ENCODE results near the gene PTPRG.

PTPRG gene

DNA sequence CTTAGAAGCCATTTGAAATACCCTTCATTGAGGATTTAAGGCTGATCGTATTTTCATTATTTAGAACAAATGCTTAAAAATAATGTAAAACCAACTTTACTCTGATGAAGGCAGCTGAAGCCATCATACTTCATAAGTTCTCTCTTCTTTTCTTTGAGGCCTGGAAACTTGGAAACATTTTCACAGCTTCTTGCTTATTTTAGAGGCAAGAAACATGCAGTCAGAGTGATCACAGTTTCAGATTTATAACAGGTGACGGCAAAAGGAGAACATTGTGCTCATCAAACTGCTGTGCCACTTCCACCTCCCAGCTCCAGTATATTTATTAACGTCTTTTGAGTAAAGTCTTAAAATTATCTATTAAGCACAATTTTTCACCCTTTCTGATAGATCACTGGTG lies 376.1 kb downstream of the PTPRG start:
- TF ChIP-seq CTCF (conservative IDR thresholded peaks at IDR 0.05; ENCODE audit: low read depth, low read length), result no peak
- DNase-seq (ENCODE audit: low read depth), result no peak
- H3K4me3 ChIP-seq (ENCODE audit: low read length), result no peak overlapping the region

DNA sequence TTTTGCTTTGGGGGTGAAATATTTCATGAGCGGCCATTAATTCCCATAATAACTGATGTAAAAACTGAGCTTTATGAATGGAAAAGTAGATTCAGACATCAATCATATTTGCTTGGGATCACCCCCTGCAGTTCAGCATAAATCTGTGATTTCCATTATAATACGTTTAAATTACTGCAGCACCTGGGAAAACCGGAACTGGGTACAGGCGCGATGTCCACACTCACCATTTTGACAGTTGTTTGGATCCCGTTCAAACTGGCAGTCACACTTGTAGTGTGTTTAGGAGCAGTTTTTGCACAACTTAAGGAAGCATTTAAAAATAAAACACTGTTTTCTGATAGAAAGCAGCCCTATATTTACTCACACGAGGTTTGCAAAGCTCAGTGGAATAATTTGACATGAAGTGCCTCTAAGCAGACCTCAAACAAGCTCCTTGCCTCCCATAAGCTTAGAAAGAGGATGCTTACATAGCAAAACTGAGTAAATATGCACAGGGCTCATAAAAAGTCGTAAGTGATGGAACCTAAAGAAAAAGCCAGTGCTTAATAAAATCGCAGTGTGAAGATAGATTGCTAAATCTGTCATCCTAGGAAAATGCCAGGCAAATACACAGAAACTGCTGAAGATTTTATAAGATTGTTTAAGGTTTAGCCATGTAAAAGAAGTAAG lies 377.6 kb downstream of the PTPRG start:
- H3K4me3 ChIP-seq (ENCODE audit: low read length), result no peak overlapping the region
- DNase-seq (ENCODE audit: low read depth), result no peak
- no peak for TF ChIP-seq CTCF (conservative IDR thresholded peaks at IDR 0.05; ENCODE audit: low read depth, low read length)

- H3K4me3 ChIP-seq (ENCODE audit: low read length), result no peak overlapping the region
- no peak for TF ChIP-seq CTCF (conservative IDR thresholded peaks at IDR 0.05; ENCODE audit: low read depth, low read length)
- DNase-seq (ENCODE audit: low read depth), result no peak
These were observed 378.9 kb downstream of the PTPRG start for GRCh38 chr3:61940236-61940635.

DNA sequence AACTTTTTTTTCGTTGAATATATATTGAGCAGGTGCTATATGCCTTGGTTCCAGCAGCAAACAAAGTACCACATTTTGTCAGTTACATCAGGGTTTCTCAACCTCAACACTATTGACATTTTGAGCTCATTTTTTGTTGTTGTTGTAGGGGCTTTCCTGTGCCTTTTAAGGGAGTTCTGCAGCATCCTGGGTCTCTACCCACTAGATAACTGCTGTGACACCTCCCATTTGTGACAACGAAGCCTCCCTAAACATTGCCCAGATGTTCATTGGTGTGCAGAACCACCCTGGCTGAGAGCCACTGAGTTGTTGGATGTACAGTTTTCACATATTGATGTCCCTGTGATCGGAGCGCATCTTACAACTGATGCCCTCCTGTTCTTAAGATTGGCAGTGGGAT lies 382.6 kb downstream of the PTPRG start:
- no peak overlapping the region for H3K4me3 ChIP-seq (ENCODE audit: low read length)
- DNase-seq (ENCODE audit: low read depth), result no peak
- TF ChIP-seq CTCF (conservative IDR thresholded peaks at IDR 0.05; ENCODE audit: low read depth, low read length), result no peak

GRCh38 chr3:61944726-61945125 lies 383.4 kb downstream of the PTPRG start:
- no peak overlapping the region for H3K4me3 ChIP-seq (ENCODE audit: low read length)
- no peak for DNase-seq (ENCODE audit: low read depth)
- TF ChIP-seq CTCF (conservative IDR thresholded peaks at IDR 0.05; ENCODE audit: low read depth, low read length), result no peak

GRCh38 chr3:61945657-61946056 lies 384.3 kb downstream of the PTPRG start:
- no peak overlapping the region for H3K4me3 ChIP-seq (ENCODE audit: low read length)
- DNase-seq (ENCODE audit: low read depth), result no peak
- no peak for TF ChIP-seq CTCF (conservative IDR thresholded peaks at IDR 0.05; ENCODE audit: low read depth, low read length)

- TF ChIP-seq CTCF (conservative IDR thresholded peaks at IDR 0.05; ENCODE audit: low read depth, low read length), result no peak
- no peak for DNase-seq (ENCODE audit: low read depth)
- H3K4me3 ChIP-seq (ENCODE audit: low read length), result no peak overlapping the region
These were observed 385.4 kb downstream of the PTPRG start for GRCh38 chr3:61946570-61947324.
